Erythroblast (primary cell): Measurements from ENCODE around the gene HBG2.
"Not testable (repeated sequence)": the region's sequence is repeated elsewhere in the genome, so short reads cannot be mapped to it uniquely, and the experiment has no call there.

ENCODE experiments used
- DNase-seq, 2 experiments: peaks; one replicate each; lab custom pipeline; 2025; lab: John Stamatoyannopoulos, UW
- GATA1 ChIP-seq: IDR thresholded peaks from 2 replicates; pipeline ENCODE4 v1.6.1; 2011; ENCODE audit warnings: low read depth, mild to moderate bottlenecking, control low read depth, low read length, moderate library complexity
- POLR2A ChIP-seq: IDR thresholded peaks from 2 replicates; pipeline ENCODE4 v1.6.1; 2011; ENCODE audit warnings: mild to moderate bottlenecking, low read length

HBG2 gene

DNA sequence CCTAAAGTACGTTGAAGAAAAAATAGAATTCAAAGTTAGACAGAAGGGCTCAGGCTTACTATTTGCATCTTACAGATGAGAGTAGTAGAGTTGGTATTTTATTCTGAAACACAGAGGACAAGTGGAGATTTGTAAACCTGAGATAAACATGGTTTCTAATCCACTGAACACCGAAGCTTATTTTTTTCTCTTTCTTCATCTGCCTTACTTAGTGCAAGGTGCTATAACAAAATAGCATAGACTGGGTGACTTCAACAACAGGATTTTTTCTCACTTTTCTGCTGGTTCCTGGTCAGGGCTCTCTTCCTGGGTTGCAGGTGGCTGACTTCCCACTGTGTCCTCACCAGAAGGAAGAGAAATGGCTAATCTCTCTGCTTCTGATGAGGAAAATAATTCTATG is 2.8 kb downstream of the HBG2 start:
- no peak for TF ChIP-seq GATA1
- TF ChIP-seq POLR2A: no peak
- no peak for DNase-seq

DNA sequence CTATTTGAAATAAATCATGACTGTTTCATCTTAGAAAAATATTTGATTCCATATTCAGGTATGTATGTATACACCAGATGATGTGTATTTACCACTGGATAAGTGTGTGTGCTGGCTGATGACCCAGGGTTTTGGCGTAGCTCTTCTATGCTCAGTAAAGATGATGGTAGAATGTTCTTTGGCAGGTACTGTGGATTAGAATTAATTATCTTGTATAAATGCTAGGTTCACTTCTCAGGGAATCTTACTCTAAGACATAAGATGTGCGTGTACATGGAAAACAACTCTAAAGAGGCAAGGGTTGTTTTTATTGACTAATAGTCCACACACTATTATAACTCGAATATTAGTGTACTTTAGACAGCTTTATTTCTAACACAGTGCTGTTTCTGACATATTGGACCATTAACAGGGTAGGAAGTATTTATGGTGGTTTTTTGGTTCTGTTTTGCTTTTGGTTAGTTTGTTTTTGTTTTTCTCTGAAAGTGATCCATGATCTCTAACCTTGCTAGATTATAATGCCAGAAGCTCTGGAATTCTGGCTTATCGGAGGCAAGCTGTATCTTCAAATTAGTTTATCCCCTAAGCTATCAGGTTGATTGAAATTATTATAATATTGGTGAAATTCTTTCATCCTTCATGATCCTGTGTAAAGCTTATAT is 3.9 kb downstream of the HBG2 start:
- DNase-seq: peak in 1 of 2 experiments; percentile 63
- TF ChIP-seq POLR2A: peak; percentile 35
- no peak for TF ChIP-seq GATA1

DNA sequence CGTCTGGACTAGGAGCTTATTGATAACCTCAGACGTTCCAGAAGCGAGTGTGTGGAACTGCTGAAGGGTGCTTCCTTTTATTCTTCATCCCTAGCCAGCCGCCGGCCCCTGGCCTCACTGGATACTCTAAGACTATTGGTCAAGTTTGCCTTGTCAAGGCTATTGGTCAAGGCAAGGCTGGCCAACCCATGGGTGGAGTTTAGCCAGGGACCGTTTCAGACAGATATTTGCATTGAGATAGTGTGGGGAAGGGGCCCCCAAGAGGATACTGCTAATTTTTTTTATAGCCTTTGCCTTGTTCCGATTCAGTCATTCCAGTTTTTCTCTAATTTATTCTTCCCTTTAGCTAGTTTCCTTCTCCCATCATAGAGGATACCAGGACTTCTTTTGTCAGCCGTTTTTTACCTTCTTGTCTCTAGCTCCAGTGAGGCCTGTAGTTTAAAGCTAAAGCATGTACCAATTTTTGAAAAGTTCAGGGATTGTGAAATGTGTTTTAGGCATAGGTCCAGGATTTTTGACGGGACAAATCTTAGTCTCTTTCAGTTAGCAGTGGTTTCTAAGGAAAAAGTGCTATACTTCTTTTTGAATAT is 4.7 kb downstream of the HBG2 start, which contains the start of gene HBG1:
Gene HBG1, minus strand, starts transcription at position 51 of the 590 bp plus-strand sequence. CDS start 53 bp downstream, outside the sequence.
- TF ChIP-seq POLR2A: peak; percentile 45
- DNase-seq: peak in 1 of 2 experiments; percentile 75

DNA sequence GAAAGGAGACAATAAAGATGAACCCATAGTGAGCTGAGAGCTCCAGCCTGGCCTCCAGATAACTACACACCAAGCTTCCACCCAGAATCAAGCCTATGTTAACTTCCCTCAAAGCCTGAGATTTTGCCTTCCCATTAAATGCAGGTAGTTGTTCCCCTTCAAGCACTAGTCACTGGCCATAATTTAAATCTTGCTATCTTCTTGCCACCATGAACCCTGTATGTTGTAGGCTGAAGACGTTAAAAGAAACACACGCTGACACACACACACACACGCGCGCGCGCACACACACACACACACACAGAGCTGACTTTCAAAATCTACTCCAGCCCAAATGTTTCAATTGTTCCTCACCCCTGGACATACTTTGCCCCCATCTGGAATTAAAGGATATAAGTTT is 6.1 kb downstream of the HBG2 start:
- DNase-seq: not testable (repeated sequence)

DNA sequence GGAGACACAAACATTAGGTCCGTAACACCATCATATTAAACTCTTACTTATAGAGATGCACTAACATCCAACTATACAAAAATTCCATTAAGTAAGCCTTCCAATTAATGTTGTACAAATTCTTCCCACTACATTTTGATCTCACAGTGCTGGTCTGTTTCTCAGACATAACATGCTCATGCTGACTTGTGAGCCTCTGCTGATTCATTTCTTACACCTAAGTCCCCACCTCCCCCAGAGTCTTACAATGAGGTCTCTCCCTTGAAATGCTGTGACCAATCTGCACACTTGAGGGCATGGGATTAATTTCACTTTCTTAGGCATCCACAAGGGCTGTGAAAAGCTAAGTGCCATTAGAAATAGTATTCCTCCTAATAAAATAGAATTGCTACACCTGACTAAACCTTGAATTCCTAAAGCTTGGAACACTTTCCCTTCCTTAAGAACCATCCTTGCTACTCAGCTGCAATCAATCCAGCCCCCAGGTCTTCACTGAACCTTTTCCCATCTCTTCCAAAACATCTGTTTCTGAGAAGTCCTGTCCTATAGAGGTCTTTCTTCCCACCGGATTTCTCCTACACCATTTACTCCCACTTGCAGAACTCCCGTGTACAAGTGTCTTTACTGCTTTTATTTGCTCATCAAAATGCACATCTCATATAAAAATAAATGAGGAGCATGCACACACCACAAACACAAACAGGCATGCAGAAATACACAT is 6.9 kb downstream of the HBG2 start:
- TF ChIP-seq POLR2A (peak; percentile 86), GATA1 (no peak)
- peak; percentile 84 to 90 for DNase-seq

DNA sequence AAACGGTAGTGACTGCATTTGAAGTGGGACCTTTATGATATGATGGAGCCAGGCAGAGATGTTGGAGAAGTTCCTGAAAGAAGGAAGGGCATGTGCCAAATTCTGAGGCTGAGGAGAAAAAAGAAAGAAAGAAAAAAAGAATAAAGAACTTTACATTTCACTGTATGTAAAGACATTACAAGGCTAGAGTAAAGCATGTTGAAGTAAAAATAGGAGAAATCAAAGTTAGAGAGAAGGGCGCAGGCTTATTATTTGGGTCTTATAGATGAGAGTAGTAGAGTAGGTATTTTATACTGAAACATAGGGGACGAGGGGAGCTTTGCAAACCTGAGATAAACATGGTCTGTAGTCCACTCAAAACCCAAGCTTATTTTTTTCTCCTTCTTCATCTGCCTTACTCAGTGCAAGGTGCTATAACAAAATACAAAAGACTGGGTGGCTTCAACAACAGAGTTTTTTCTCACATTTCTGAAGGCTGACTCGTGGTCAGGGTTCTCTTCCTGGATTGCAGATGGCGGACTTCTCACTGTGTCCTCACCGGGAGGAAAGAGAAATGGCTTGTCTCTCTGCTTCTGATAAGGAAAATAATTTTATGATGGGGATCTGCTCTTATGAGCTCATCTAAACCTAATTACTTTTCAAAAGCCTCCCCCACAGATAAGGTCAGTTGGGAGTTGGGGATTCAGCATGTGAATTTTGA is 7.7 kb downstream of the HBG2 start:
- TF ChIP-seq GATA1: no peak
- no peak for TF ChIP-seq POLR2A
- peak in 1 of 2 experiments; percentile 78 for DNase-seq

DNA sequence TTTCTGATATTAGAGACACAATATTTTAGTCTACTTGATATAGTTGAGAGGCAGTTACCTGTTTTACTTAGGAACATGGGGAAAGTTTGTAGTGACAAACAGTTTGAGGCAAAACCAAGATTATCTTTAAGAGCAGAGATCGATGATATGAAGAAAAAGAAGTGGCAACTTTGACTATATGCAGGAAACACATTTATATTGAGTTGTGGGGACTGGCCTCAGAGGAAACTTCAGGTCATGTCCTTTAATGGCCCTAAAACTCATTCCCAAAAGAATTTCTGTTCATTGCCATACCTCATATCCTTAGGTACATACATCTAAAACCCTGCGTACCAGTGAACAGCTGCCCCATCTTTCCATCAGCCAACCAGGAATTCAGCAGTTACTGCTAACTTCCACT is 9.4 kb downstream of the HBG2 start:
- TF ChIP-seq POLR2A: no peak
- no peak for TF ChIP-seq GATA1

DNA sequence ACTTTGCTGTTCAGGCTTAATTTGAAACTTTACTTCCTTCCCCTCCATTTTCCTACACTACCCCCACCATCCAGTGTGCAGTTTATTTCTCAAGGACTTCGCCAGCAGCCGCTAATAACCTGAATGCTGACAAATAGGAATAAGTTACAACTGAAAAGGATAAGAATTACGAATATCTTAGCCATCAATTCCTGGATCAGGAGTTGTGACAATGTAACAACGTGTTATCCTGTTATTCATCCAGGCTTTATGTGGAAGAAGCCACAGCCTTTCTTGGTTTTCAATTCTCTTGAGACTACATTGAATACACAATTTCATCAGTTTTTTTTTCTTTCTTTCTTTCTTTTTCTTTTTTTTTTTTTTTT is 10.8 kb downstream of the HBG2 start:
- no peak for DNase-seq

More for the DNA sequence above, 9.4 kb downstream of the HBG2 start:
- DNase-seq: no peak

DNA sequence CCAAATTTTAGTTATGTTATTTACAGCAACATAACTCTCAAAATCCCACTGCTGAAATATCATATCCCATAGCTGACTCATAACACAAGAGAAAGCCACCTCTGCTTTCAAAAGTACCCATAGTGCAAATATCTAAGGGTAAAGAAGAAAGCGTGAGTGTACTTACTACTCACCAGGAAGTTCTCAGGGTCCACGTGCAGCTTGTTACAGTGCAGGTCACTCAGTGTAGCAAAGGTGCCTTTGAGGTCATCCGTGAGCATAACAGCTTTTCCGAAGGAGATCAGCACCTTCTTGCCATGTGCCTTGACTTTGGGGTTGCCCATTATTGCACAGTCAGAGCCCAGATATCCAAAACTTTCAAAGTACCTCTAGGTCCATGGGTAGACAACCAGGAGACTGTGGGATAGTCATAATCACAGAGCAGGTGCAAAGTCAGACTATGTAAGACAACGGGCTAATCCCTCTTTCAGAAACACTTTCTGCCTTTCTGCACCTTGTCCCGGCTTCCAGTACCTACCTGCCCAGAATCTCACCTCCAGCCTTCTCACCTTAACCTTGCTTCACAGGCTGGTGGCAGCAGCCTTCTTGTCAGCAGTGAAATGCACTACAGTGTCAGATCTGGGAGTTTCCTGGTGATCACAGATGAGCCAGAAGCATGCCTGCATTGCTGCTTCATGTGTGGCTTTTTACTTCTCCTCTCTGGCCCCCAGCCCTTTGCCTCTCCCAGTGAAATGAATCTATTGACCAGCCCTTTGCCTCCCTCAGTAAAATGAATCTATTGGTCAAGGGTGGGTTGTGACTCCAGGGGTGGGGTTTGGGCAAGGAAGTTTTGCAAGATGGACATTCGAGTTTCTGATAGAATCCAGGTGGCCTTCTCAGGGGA is 11.4 kb downstream of the HBG2 start:
- peak; percentile 97 for TF ChIP-seq POLR2A
- no peak for TF ChIP-seq GATA1
- DNase-seq: peak in 1 of 2 experiments; percentile 66

More for the DNA sequence above, 10.8 kb downstream of the HBG2 start:
- TF ChIP-seq GATA1 (no peak), POLR2A (no peak)

DNA sequence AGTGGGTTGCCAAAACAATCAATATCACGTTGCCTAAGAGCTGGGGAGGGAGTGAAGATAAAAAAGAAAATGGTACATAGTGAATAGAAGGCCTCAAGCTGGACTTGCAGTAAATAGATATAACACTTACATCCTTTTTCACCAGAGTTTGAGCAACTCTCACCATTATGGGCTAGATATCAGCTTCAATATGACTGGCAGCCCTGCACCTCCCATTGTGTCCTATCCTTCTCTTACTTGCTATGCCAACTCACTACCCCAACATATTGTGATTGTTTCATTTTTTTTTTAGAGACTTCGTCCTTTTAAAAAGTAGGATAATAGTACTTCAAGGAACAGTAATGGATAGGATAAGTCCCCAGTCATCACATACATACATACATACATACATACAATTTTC is 12.4 kb downstream of the HBG2 start:
- TF ChIP-seq GATA1 (no peak), POLR2A (peak; percentile 5)
- DNase-seq: peak in 1 of 2 experiments; percentile 68

DNA sequence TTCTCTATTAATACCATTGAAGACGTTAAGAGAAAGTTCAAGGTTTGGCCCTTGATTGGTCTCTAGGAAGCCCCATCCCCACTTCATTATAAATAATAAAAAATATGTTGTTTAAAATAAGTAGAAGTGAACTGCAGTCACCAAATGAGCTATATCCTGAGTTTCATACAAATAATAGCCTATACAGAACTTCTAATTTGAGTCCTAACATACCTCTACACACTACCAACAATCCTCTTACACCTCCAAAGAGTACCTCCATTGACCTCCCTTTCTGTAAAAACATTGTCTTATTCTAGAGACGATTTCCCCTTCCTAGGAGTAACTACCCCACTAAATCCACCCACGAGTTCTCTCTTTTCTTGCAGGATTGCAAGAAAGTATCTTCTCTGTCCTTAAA is 13.1 kb downstream of the HBG2 start:
- TF ChIP-seq GATA1 (no peak), POLR2A (no peak)
- no peak for DNase-seq

DNA sequence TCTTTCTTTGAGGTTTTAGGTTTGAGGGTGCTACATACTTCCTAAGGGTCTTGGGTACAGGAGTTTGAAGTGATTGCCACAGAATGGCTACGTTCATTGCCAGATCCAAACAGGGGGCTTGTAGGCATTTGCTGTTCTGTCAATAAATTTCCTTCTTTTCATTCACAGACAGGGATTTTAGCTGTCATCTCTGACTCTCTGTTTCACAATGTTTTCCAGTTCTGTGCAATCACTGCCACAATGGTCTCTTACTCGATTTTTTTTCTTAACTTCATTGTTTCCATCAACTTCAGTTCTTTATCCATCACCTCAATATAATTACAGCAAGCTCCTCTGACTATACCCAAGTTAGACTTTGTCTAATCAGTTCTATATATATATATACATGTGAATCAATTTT is 14.1 kb downstream of the HBG2 start:
- no peak for TF ChIP-seq GATA1
- peak; percentile 33 for TF ChIP-seq POLR2A
- DNase-seq: no peak

DNA sequence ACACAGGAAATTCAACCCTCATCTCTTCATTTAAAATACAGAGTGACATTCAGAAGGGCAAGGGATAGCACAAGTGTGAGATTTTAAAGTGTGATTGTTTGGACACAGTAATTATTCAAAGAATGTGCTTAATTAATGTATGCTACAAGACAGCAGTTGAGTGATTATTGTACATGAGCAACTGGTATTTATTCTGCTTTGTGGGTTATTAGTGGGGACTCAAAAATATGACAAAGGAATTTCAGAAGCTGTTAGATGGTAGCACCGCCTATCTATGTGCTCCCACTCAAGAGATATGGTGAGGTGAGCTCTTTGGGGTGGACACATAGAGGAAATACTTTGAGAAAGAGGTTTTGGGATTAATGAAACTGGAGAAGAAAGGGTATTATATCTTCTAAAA is 14.5 kb downstream of the HBG2 start:
- TF ChIP-seq POLR2A (peak; percentile 54), GATA1 (no peak)
- DNase-seq: no peak
